GM23248 (cell line): ENCODE measurements around the gene PPP2R5C.

Experiments
- EZH2 ChIP-seq: fragments of 200-600 bp; sonication (generic); IDR thresholded peaks from 2 replicates; pipeline ENCODE4 v1.6.1; 2018; ENCODE audit warnings: antibody characterized with exemption, mild to moderate bottlenecking; ENCODE audit not compliant: insufficient read depth, poor library complexity, severe bottlenecking
- EZH2phosphoT487 ChIP-seq: fragments of 200-600 bp; sonication (generic); IDR thresholded peaks from 2 replicates; pipeline ENCODE4 v1.6.1; 2018; ENCODE audit warnings: antibody characterized with exemption, moderate library complexity, mild to moderate bottlenecking, low read depth; ENCODE audit not compliant: insufficient read depth

- TF ChIP-seq EZH2phosphoT487 (no peak), EZH2 (no peak)
Measured at GRCh38 chr14:101922866-101923265, 161.4 kb downstream of the PPP2R5C start.
